ENCODE results near the gene RNF222. TPM values are rescaled to one million over a fixed set of nuclear protein-coding genes. Genes with fewer than 3 reads are reported as not detected.

The RNF222 gene
- polyA plus RNA-seq, 1 of the 3 experiments (the other 2 are of a cell fraction), result not detected

GRCh38 chr17:8405499-8406016 lies 7.9 kb upstream of the RNF222 start:
- H3F3A ChIP-seq (replicated peaks; ENCODE audit: insufficient read depth), result no peaks in the 10 kb centered on the region
- POLR2A ChIA-PET, result no interaction called here
- 87% methylated on average over 8 of the region's 11 CpGs for WGBS (ENCODE audit: low lambda C conversion rate)

More at GRCh38 chr17:8405499-8406016, 7.9 kb upstream of the RNF222 start:
- TF ChIP-seq NFIC (IDR thresholded peaks at IDR 0.05; ENCODE audit: borderline replicate concordance), result no peak
- no peak for TF ChIP-seq RAD21 (IDR thresholded peaks at IDR 0.05; ENCODE audit: low read length)
- no peak for TF ChIP-seq EP300 (IDR thresholded peaks at IDR 0.05; ENCODE audit: borderline replicate concordance in 1 of 2, low read depth in 1 of 2, low read length in 1 of 2)
- TF ChIP-seq SMC3 (IDR thresholded peaks at IDR 0.05; ENCODE audit: low read depth, low read length), result no peak
- TF ChIP-seq GATA2 (CRISPR knock-in tag; IDR thresholded peaks at IDR 0.05), result no peak
- no peak for TF ChIP-seq CTCF (IDR thresholded peaks at IDR 0.05)
- no peak for TF ChIP-seq MXI1 (IDR thresholded peaks at IDR 0.05; ENCODE audit: low read depth, low read length)
- no peak for TF ChIP-seq SIN3A (IDR thresholded peaks at IDR 0.05; ENCODE audit: borderline replicate concordance, low read depth, low read length)
- no peak for TF ChIP-seq JUND (IDR thresholded peaks at IDR 0.05)
- TF ChIP-seq TEAD4 (IDR thresholded peaks at IDR 0.05; ENCODE audit: borderline replicate concordance, insufficient read depth), result no peak
- no peak for TF ChIP-seq USF1 (IDR thresholded peaks at IDR 0.05; ENCODE audit: borderline replicate concordance, low read depth)
- TF ChIP-seq MAX (IDR thresholded peaks at IDR 0.05; ENCODE audit: low read depth), result no peak
- no peak for TF ChIP-seq REST (IDR thresholded peaks at IDR 0.05; ENCODE audit: low read depth, low read length)
- CTCF ChIA-PET, result interaction anchor here (0.6 to 4.7 kb wide), 3 partner anchors 57 to 380 kb away, joined by 3 to 20 read pairs (median 12); no protein-coding TSS in a partner anchor
- no peak for DNase-seq
- Histone ChIP-seq H4K20me1 (ENCODE audit: insufficient read depth) (no peaks in the 10 kb centered on the region), H3K36me3 (replicated peaks in 1 of 2; ENCODE audit: control insufficient read depth in 1 of 2, insufficient read depth in 2 of 2, low read length in 1 of 2) (no peaks in the 10 kb centered on the region), H3K9me3 (no peaks in the 10 kb centered on the region), H3K9me2 (no peaks in the 10 kb centered on the region), H3K9ac (no peak overlapping the region), H3K4me1 (ENCODE audit: control insufficient read depth in 1 of 2, insufficient read depth in 2 of 2, low read depth in 1 of 2, low read length in 1 of 2) (no peaks in the 10 kb centered on the region), H3K27me3 (ENCODE audit: insufficient read depth) (no peaks in the 10 kb centered on the region; the same call in 1 of the 2 replicates), H3K4me2 (no peak overlapping the region), H2AFZ (ENCODE audit: low read depth) (no peak overlapping the region), H3K79me2 (ENCODE audit: insufficient read depth) (no peaks in the 10 kb centered on the region), H3K4me3 (ENCODE audit: low read depth in 2 of 2, low read length in 1 of 2) (no peak overlapping the region), H3K27ac (ENCODE audit: low read depth in 2 of 2, low read length in 1 of 2) (no peak overlapping the region)

All from SK-N-SH (cell line).